ENCODE results near the gene ASXL1.
A peak's percentile ranks its signal among the peaks of the same experiment; 100 is the strongest.

The ASXL1 gene

GRCh38 chr20:32436968-32437367, 78.8 kb downstream of the ASXL1 start:
- no peaks in the 10 kb centered on the region for H3K36me3 ChIP-seq (ENCODE audit: control insufficient read depth, insufficient read depth, low read length)
- H3K4me1 ChIP-seq: no peaks in the 10 kb centered on the region
- no peak for TF ChIP-seq CTCF (IDR thresholded peaks at IDR 0.05)

GRCh38 chr20:32437391-32438074, 79.4 kb downstream of the ASXL1 start:
- H3K9me3 ChIP-seq (ENCODE audit: control insufficient read depth, low read length): no peaks in the 10 kb centered on the region
- no peak overlapping the region for H3K4me3 ChIP-seq (ENCODE audit: low read depth, low read length)
- no peak overlapping the region for H3K27ac ChIP-seq
- no peak overlapping the region for H2AFZ ChIP-seq
- H3K4me1 ChIP-seq: no peaks in the 10 kb centered on the region
- no peaks in the 10 kb centered on the region for H3K79me2 ChIP-seq
- no peak overlapping the region for H3K4me2 ChIP-seq (ENCODE audit: low read length)
- no peaks in the 10 kb centered on the region for H3K36me3 ChIP-seq (ENCODE audit: control insufficient read depth, insufficient read depth, low read length)
- TF ChIP-seq CTCF (IDR thresholded peaks at IDR 0.05): peak; percentile 12
- H3K9ac ChIP-seq: no peak overlapping the region
- no peaks in the 10 kb centered on the region for H3K27me3 ChIP-seq (ENCODE audit: control insufficient read depth, insufficient read depth, low read length)

More at GRCh38 chr20:32436968-32437367, 78.8 kb downstream of the ASXL1 start:
- no peaks in the 10 kb centered on the region for H3K9me3 ChIP-seq (ENCODE audit: control insufficient read depth, low read length)
- H3K27ac ChIP-seq: no peak overlapping the region
- no peak overlapping the region for H3K4me3 ChIP-seq (ENCODE audit: low read depth, low read length)
- H3K79me2 ChIP-seq: no peaks in the 10 kb centered on the region
- H3K9ac ChIP-seq: no peak overlapping the region
- H3K27me3 ChIP-seq (ENCODE audit: control insufficient read depth, insufficient read depth, low read length): no peaks in the 10 kb centered on the region
- no peak overlapping the region for H2AFZ ChIP-seq
- H3K4me2 ChIP-seq (ENCODE audit: low read length): no peak overlapping the region

- H3K27me3 ChIP-seq (ENCODE audit: control insufficient read depth, insufficient read depth, low read length): no peaks in the 10 kb centered on the region
- no peaks in the 10 kb centered on the region for H3K9me3 ChIP-seq (ENCODE audit: control insufficient read depth, low read length)
- H2AFZ ChIP-seq: no peak overlapping the region
- H3K79me2 ChIP-seq: no peaks in the 10 kb centered on the region
- H3K4me3 ChIP-seq (ENCODE audit: low read depth, low read length): no peak overlapping the region
- H3K9ac ChIP-seq: no peak overlapping the region
- H3K4me1 ChIP-seq: no peaks in the 10 kb centered on the region
- H3K4me2 ChIP-seq (ENCODE audit: low read length): no peak overlapping the region
- no peak overlapping the region for H3K27ac ChIP-seq
- H3K36me3 ChIP-seq (ENCODE audit: control insufficient read depth, insufficient read depth, low read length): no peaks in the 10 kb centered on the region
- TF ChIP-seq CTCF (IDR thresholded peaks at IDR 0.05): no peak
These were observed 80.3 kb downstream of the ASXL1 start for GRCh38 chr20:32438331-32438858.

- Histone ChIP-seq H3K4me1 (no peaks in the 10 kb centered on the region), H3K79me2 (no peaks in the 10 kb centered on the region), H2AFZ (no peak overlapping the region), H3K9me3 (ENCODE audit: control insufficient read depth, low read length) (no peaks in the 10 kb centered on the region), H3K36me3 (ENCODE audit: control insufficient read depth, insufficient read depth, low read length) (no peaks in the 10 kb centered on the region), H3K27me3 (ENCODE audit: control insufficient read depth, insufficient read depth, low read length) (no peaks in the 10 kb centered on the region), H3K4me3 (ENCODE audit: low read depth, low read length) (no peak overlapping the region), H3K9ac (no peak overlapping the region), H3K4me2 (ENCODE audit: low read length) (no peak overlapping the region), H3K27ac (no peak overlapping the region)
- no peak for TF ChIP-seq CTCF (IDR thresholded peaks at IDR 0.05)
These were observed 81.2 kb downstream of the ASXL1 start for GRCh38 chr20:32439132-32439829.

Measured in parathyroid adenoma (tissue), 2 donors.